Smooth muscle cell of the coronary artery (primary cell): Measurements from ENCODE around the gene UHRF1. TPM values are rescaled to one million over a fixed set of nuclear protein-coding genes. Genes with fewer than 3 reads are reported as not detected.

Experiments
- total RNA-seq: library from RNA; depleted of rRNA; stranded (reverse); fragments of >200 nt; gene quantifications from 2 replicates; pipeline ENCODE4 v1.2.3, GENCODE V29; 2014; ENCODE audit warnings: low replicate concordance

Gene UHRF1
- total RNA-seq, result 11.9 and 27.5 TPM in 2 replicates

DNA sequence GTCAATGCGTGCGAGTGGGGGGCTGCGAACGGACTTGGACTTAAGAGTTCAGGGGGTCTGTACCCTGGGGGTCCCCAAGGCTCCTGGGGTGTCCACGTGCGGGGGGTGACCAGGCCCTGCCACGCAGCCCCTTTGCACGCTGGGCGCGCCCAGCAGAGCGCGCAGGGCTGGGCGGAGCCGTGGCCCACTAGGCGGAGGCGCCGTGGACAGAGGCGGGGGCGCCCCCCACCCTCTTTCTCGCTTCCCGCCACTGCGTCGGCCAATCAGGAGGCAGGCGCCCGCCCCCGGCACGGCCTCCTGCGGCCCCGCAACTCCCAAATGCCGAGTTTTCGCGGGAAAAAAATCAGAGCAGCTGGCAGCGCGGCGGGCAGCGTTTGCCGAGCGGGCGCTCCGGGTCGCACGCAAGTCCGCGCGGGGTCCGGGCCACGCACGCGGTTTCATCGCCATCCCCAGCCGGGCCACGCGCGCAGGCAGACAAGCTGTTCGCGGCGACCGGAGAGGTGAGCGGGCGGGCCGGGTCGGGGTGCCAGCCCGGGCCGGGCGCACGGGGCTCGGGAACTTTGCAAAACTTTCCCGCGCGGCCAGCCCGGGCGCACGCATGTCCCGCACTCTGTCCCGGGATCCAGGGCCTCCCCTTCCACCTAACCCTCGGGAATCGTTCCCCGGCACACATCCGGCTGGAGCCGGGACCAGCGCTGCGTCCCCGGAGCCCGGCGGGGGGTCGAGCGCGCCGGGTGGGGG is at the start of gene UHRF1:
Gene UHRF1, plus strand, starts transcription at position 346 of the 741 bp plus-strand sequence. CDS start 1,385 bp downstream, outside the sequence.

GRCh38 chr19:4867534-4868285 is 41.6 kb upstream of the UHRF1 start, which contains the start of gene PLIN3:
Gene PLIN3, minus strand, starts transcription at chr19:4867667. Its CDS starts 6,273 bp downstream, at chr19:4861394.

DNA sequence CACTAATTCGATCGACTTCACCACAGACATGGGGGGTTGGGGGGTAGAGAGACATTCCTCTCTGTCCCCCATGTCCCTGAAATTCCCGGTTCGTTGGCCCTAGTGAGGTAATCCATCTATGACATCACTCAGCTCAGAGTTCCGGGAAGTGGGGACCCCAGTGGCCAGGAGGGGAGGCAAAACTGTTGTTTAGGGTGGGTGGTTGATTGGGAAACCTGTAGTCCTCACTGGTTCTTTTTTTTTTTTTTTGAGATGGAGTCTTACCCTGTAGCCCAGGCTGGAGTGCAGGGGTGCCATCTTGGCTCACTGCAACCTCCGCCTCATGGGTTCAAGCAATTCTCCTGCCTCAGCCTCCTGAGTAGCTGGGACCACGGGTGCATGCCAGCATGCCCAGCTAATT is 6.5 kb upstream of the UHRF1 start, which contains the start of gene ARRDC5:
Gene ARRDC5, minus strand, starts transcription at position 101 of the 400 bp plus-strand sequence. Its CDS starts 71 bp downstream, at position 30.

GRCh38 chr19:4968462-4969291 is 59.4 kb downstream of the UHRF1 start, which contains the start of gene KDM4B:
Gene KDM4B, plus strand, starts transcription at chr19:4969113. Its CDS starts 63,778 bp downstream, at chr19:5032891.

Other genes with a start within 250 kb of the UHRF1 start
- gene MYDGF, start 239.2 kb upstream of the UHRF1 start, total RNA-seq, result 247 and 295 TPM in 2 replicates
- gene DPP9, start 185.7 kb upstream of the UHRF1 start, total RNA-seq, result 9.7 and 18.1 TPM in 2 replicates
- 8.3 and 12.3 TPM in 2 replicates for gene FEM1A, start 117.8 kb upstream of the UHRF1 start, total RNA-seq
- 0.59 and 2.3 TPM in 2 replicates for gene TICAM1, start 77.8 kb upstream of the UHRF1 start, total RNA-seq
- 242 and 502 TPM in 2 replicates for gene PLIN3, start 41.8 kb upstream of the UHRF1 start, total RNA-seq
- 0.12 TPM in 1 of 2 replicates, not detected in the other for gene ARRDC5, start 6.6 kb upstream of the UHRF1 start, total RNA-seq
- 15.2 and 22.1 TPM in 2 replicates for gene KDM4B, start 59.6 kb downstream of the UHRF1 start, total RNA-seq